Neural cell (in vitro differentiated cells): ENCODE measurements around the gene SLC16A3. TPM values are rescaled to one million over a fixed set of nuclear protein-coding genes. Genes with fewer than 3 reads are reported as not detected.

Experiments used
- H2AFZ ChIP-seq: fragments of 200-600, 300-800 bp; sonication (generic), shearing (Covaris generic); 2 replicates; pipeline ENCODE4 v1.6.0; 2014; ENCODE audit warnings: low read depth, mild to moderate bottlenecking, antibody characterized with exemption, low read length, moderate library complexity
- H3F3A ChIP-seq: fragments of 200-600 bp; shearing (Covaris generic); 2 replicates; pipeline ENCODE4 v1.6.1; 2016; ENCODE audit warnings: mild to moderate bottlenecking, moderate library complexity, mixed read lengths, antibody characterized with exemption, low read length; ENCODE audit not compliant: insufficient read depth, poor library complexity, severe bottlenecking
- H3K27ac ChIP-seq: fragments of 200-600, 300-800 bp; sonication (generic), shearing (Covaris generic); 2 replicates; pipeline ENCODE4 v1.5.1; 2014; ENCODE audit warnings: mild to moderate bottlenecking, low read length, moderate library complexity
- H3K27me3 ChIP-seq: fragments of 300-800, 200-600 bp; sonication (generic), shearing (Covaris generic); 2 replicates; pipeline ENCODE4 v1.6.0; 2014; ENCODE audit warnings: mild to moderate bottlenecking, low read depth, low read length, moderate library complexity; ENCODE audit not compliant: insufficient read depth
- H3K36me3 ChIP-seq: fragments of 300-800, 200-600 bp; sonication (generic), shearing (Covaris generic); 2 replicates; pipeline ENCODE4 v1.5.1; 2014; ENCODE audit warnings: mild to moderate bottlenecking, antibody characterized with exemption, low read length, moderate library complexity; ENCODE audit not compliant: insufficient read depth
- H3K4me2 ChIP-seq: fragments of 300-800, 200-600 bp; sonication (generic), shearing (Covaris generic); 2 replicates; pipeline ENCODE4 v1.6.0; 2014; ENCODE audit warnings: mild to moderate bottlenecking, low read length
- H3K4me3 ChIP-seq: fragments of 300-800, 200-600 bp; sonication (generic), shearing (Covaris generic); 2 replicates; pipeline ENCODE4 v1.5.1; 2014; ENCODE audit warnings: mild to moderate bottlenecking, low read length, moderate library complexity
- H3K79me2 ChIP-seq: fragments of 200-600 bp; shearing (Covaris generic); replicated peaks from 2 replicates; pipeline ENCODE4 v1.6.0; 2014; ENCODE audit warnings: mild to moderate bottlenecking, low read length, moderate library complexity; ENCODE audit not compliant: insufficient read depth
- H3K9ac ChIP-seq: fragments of 300-800, 200-600 bp; sonication (generic), shearing (Covaris generic); 2 replicates; pipeline ENCODE4 v1.6.1; 2016; ENCODE audit warnings: mild to moderate bottlenecking, low read length, mixed read lengths
- H3K9me2 ChIP-seq: fragments of 200-600 bp; shearing (Covaris generic); 2 replicates; pipeline ENCODE4 v1.6.1; 2016; ENCODE audit warnings: mild to moderate bottlenecking, low read length, mixed read lengths; ENCODE audit not compliant: insufficient read depth
- H3K9me3 ChIP-seq: fragments of 200-600, 300-800 bp; sonication (generic), shearing (Covaris generic); 2 replicates; pipeline ENCODE4 v1.6.1; 2016; ENCODE audit warnings: mild to moderate bottlenecking, mixed run types, low read length, moderate library complexity, mixed read lengths
- H4K20me1 ChIP-seq: fragments of 200-600 bp; shearing (Covaris generic); 2 replicates; pipeline ENCODE4 v1.6.1; 2016; ENCODE audit warnings: mild to moderate bottlenecking, mixed run types; ENCODE audit not compliant: insufficient read depth
- EP300 ChIP-seq: fragments of 450-650 bp; conservative IDR thresholded peaks from 2 replicates; pipeline ENCODE4 v1.6.1; 2014; ENCODE audit warnings: antibody characterized with exemption, mild to moderate bottlenecking, moderate library complexity; ENCODE audit not compliant: poor library complexity, severe bottlenecking
- EZH2 ChIP-seq: fragments of 200-600, 300-800 bp; shearing (Covaris generic), sonication (generic); IDR thresholded peaks from 2 replicates; pipeline ENCODE4 v1.6.1; 2014; ENCODE audit warnings: antibody characterized with exemption, low read length, borderline replicate concordance, mild to moderate bottlenecking; ENCODE audit not compliant: insufficient read depth, poor library complexity, severe bottlenecking
- MXI1 ChIP-seq: fragments of 450-650 bp; conservative IDR thresholded peaks from 2 replicates; pipeline ENCODE4 v1.6.1; 2014; ENCODE audit warnings: antibody characterized with exemption, mild to moderate bottlenecking; ENCODE audit not compliant: poor library complexity, severe bottlenecking
- POLR2AphosphoS5 ChIP-seq: IDR thresholded peaks from 2 replicates; pipeline ENCODE4 v1.6.1; 2012
- RAD21 ChIP-seq: fragments of 450-650 bp; conservative IDR thresholded peaks from 2 replicates; pipeline ENCODE4 v1.6.1; 2014; ENCODE audit warnings: antibody characterized with exemption, mild to moderate bottlenecking, moderate library complexity
- SMC3 ChIP-seq: fragments of 450-650 bp; conservative IDR thresholded peaks from 2 replicates; pipeline ENCODE4 v1.6.1; 2014; ENCODE audit warnings: antibody characterized with exemption, mild to moderate bottlenecking, moderate library complexity; ENCODE audit not compliant: poor library complexity
- TAF1 ChIP-seq: IDR thresholded peaks from 2 replicates; pipeline ENCODE4 v1.6.1; 2012; ENCODE audit warnings: low read depth
- polyA plus RNA-seq: library from polyadenylated mRNA; depleted of rRNA; stranded (reverse); fragments of >200 nt; gene quantifications from 2 replicates; pipeline ENCODE4 v1.2.3, GENCODE V29; 2014
- TF ChIP-seq, protein P1 (sequence below): fragments of 450-650 bp; IDR thresholded peaks from 2 replicates; pipeline ENCODE4 v1.5.1; 2014; ENCODE audit warnings: antibody characterized with exemption, mild to moderate bottlenecking, moderate library complexity; ENCODE audit not compliant: poor library complexity, severe bottlenecking
- TF ChIP-seq, protein P2 (sequence below): IDR thresholded peaks from 2 replicates; pipeline ENCODE4 v1.6.1; 2012; ENCODE audit warnings: borderline replicate concordance

SLC16A3 gene
- polyA plus RNA-seq, 1 donor from 2014 or later: 0.56 TPM

DNA sequence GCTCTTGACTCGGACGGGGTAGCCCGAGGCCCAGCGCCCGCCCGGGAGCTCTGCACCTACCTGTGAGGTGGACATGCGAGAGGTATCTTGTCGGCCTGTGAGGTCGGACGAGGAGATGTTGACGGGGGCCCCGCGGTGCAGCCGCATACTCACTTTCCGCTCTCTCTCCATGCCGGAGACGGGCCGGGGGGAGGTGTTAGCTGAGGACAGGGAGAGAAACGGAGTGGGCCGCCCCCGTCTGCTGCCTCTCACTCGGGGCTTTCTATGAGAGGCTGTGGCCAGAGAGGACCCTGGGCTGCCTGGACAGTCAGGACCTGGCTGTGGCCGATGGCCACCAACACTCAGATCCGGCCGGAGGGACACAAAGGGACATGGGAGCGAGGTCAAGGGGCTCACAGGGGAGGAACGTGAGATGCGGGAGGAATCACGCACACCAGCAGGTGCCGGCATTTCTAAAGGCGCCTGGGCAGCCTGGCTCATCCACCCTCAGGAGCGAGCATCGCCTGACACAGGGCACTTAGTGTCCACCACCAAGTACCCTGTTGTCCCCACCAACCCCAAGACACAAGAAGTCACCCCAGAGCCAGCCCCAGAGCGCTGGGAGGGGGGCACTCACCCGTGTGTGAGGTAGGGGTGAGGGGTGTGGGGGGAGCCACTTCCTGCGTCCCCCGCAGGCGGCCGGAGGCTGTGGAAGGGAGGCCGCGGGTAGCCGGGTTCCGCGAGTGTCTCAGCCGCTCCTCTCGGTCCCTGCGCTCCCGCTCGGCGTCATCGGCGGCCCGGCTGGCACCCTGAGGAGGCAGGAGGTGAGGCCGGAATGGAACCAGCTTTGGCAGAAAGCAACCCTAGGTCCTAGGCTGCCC is 20.2 kb downstream of the SLC16A3 start:
- TF ChIP-seq RAD21 (no peak), POLR2AphosphoS5 (no peak), EZH2 (no peak), TAF1 (no peak), MXI1 (no peak), SMC3 (no peak), EP300 (no peak)
- TF ChIP-seq, protein P1, sequence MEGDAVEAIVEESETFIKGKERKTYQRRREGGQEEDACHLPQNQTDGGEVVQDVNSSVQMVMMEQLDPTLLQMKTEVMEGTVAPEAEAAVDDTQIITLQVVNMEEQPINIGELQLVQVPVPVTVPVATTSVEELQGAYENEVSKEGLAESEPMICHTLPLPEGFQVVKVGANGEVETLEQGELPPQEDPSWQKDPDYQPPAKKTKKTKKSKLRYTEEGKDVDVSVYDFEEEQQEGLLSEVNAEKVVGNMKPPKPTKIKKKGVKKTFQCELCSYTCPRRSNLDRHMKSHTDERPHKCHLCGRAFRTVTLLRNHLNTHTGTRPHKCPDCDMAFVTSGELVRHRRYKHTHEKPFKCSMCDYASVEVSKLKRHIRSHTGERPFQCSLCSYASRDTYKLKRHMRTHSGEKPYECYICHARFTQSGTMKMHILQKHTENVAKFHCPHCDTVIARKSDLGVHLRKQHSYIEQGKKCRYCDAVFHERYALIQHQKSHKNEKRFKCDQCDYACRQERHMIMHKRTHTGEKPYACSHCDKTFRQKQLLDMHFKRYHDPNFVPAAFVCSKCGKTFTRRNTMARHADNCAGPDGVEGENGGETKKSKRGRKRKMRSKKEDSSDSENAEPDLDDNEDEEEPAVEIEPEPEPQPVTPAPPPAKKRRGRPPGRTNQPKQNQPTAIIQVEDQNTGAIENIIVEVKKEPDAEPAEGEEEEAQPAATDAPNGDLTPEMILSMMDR: no peak
- TF ChIP-seq, protein P2, sequence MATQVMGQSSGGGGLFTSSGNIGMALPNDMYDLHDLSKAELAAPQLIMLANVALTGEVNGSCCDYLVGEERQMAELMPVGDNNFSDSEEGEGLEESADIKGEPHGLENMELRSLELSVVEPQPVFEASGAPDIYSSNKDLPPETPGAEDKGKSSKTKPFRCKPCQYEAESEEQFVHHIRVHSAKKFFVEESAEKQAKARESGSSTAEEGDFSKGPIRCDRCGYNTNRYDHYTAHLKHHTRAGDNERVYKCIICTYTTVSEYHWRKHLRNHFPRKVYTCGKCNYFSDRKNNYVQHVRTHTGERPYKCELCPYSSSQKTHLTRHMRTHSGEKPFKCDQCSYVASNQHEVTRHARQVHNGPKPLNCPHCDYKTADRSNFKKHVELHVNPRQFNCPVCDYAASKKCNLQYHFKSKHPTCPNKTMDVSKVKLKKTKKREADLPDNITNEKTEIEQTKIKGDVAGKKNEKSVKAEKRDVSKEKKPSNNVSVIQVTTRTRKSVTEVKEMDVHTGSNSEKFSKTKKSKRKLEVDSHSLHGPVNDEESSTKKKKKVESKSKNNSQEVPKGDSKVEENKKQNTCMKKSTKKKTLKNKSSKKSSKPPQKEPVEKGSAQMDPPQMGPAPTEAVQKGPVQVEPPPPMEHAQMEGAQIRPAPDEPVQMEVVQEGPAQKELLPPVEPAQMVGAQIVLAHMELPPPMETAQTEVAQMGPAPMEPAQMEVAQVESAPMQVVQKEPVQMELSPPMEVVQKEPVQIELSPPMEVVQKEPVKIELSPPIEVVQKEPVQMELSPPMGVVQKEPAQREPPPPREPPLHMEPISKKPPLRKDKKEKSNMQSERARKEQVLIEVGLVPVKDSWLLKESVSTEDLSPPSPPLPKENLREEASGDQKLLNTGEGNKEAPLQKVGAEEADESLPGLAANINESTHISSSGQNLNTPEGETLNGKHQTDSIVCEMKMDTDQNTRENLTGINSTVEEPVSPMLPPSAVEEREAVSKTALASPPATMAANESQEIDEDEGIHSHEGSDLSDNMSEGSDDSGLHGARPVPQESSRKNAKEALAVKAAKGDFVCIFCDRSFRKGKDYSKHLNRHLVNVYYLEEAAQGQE: no peak

DNA sequence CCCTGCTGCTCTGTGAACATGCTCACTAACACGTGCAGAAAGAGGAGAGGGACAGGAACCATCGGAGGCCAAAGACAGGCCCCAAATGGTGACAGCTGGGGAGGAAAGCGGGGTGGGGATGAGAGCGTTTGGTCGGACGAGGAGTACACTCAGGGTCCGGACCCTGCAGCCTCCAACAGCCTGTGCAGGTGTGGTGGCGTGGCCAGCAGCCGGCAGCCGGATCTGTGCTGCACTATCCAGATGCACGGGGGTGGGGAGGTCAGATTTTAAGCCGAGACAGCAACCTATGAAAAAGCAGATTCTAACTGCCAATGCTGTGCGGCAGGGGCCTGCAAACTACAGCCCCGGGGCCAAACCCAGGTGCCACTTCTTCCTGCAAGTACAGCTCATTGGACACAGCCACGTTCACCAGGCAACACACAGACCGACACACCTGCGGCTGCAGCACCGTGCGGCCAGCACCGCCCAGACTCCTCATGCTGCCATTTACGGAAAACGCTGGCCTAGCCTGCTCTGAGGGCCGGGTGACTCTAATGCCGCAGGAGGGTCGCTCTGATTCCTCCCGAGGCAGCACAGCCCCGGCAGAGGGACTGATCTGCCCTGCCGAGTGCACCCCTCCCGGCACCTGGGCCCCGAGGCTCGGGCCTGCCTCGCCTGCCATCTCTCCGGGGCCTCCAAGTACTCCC is 21.2 kb downstream of the SLC16A3 start:
- H3K36me3 ChIP-seq: no peaks in the 10 kb centered on the region
- peaks cover 9% of the 10 kb centered on the region for H3K79me2 ChIP-seq
- H3K4me2 ChIP-seq: no peak overlapping the region
- no peak overlapping the region for H3K4me3 ChIP-seq
- no peaks in the 10 kb centered on the region for H3K9me3 ChIP-seq
- H3F3A ChIP-seq: no peaks in the 10 kb centered on the region
- TF ChIP-seq TAF1: no peak
- no peaks in the 10 kb centered on the region for H3K27me3 ChIP-seq
- H3K9me2 ChIP-seq: no peaks in the 10 kb centered on the region
- no peak overlapping the region for H3K27ac ChIP-seq
- H3K9ac ChIP-seq: no peak overlapping the region
- H4K20me1 ChIP-seq: peaks cover 13% of the 10 kb centered on the region
- no peak overlapping the region for H2AFZ ChIP-seq

More for the DNA sequence above, 20.2 kb downstream of the SLC16A3 start:
- no peak overlapping the region for H2AFZ ChIP-seq
- H3K36me3 ChIP-seq: no peaks in the 10 kb centered on the region
- no peaks in the 10 kb centered on the region for H3K9me3 ChIP-seq
- no peak overlapping the region for H3K9ac ChIP-seq
- no peaks in the 10 kb centered on the region for H3F3A ChIP-seq
- no peaks in the 10 kb centered on the region for H3K9me2 ChIP-seq
- no peak overlapping the region for H3K4me2 ChIP-seq
- H3K27me3 ChIP-seq: no peaks in the 10 kb centered on the region
- H3K79me2 ChIP-seq: peaks cover 9% of the 10 kb centered on the region
- H3K27ac ChIP-seq: no peak overlapping the region
- no peak overlapping the region for H3K4me3 ChIP-seq
- H4K20me1 ChIP-seq: peaks cover 13% of the 10 kb centered on the region
